NB4 (cell line): ENCODE measurements around the gene UQCC5.

Source experiments
- POLR2A ChIP-seq: IDR thresholded peaks from 2 replicates; pipeline ENCODE4 v1.6.1; 2011; ENCODE audit warnings: mild to moderate bottlenecking; ENCODE audit not compliant: insufficient read length; ENCODE audit errors: extremely low read depth
- TF ChIP-seq, protein P1 (sequence below): IDR thresholded peaks from one replicate; pipeline ENCODE4 v1.5.1; 2012; ENCODE audit warnings: low read depth, low read length

DNA sequence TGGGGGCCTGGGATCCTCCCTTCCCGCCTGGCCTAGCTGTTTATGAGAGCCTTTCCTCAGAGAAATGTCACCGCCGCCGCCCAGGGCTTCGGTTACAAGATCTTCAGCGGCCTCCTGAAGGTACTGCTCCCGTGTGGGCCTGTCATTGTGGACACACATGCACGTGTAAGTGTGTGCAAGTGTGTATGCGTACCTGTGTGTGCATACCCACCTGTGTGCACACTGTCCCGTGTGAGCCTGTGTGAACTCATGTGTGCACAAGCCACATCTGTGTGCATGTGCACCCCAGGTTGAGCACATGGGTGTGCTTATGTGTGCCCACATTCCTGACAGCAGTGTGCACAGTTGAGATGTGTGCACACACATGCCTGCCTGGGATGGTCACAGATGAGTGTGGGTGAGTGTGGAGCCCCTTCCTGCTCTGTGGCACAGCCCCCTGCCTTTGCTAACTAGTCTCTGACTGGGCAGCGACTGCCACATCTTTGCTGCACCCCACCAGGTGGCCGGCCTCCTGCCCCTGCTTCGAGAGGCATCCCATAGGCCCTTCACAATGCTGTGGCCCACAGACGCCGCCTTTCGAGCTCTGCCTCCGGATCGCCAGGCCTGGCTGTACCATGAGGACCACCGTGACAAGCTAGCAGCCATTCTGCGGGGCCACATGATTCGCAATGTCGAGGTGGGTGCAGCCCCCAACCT is 16.8 kb upstream of the UQCC5 start:
- TF ChIP-seq POLR2A, result no peak
- TF ChIP-seq, protein P1, sequence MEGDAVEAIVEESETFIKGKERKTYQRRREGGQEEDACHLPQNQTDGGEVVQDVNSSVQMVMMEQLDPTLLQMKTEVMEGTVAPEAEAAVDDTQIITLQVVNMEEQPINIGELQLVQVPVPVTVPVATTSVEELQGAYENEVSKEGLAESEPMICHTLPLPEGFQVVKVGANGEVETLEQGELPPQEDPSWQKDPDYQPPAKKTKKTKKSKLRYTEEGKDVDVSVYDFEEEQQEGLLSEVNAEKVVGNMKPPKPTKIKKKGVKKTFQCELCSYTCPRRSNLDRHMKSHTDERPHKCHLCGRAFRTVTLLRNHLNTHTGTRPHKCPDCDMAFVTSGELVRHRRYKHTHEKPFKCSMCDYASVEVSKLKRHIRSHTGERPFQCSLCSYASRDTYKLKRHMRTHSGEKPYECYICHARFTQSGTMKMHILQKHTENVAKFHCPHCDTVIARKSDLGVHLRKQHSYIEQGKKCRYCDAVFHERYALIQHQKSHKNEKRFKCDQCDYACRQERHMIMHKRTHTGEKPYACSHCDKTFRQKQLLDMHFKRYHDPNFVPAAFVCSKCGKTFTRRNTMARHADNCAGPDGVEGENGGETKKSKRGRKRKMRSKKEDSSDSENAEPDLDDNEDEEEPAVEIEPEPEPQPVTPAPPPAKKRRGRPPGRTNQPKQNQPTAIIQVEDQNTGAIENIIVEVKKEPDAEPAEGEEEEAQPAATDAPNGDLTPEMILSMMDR, result no peak
